Measurements from ENCODE around the gene DBH.
"Not testable (repeated sequence)": the region's sequence is repeated elsewhere in the genome, so short reads cannot be mapped to it uniquely, and the experiment has no call there.

DBH gene

GRCh38 chr9:133669182-133669801, 33.1 kb downstream of the DBH start:
- DNase-seq, result no peak

GRCh38 chr9:133670466-133670865, 34.3 kb downstream of the DBH start:
- no peak for DNase-seq

- no peak for DNase-seq
These were observed 35.2 kb downstream of the DBH start for GRCh38 chr9:133671371-133671770.

- no peak for DNase-seq
These were observed 36.5 kb downstream of the DBH start for GRCh38 chr9:133672503-133673257.

- no peak for DNase-seq
These were observed 37.1 kb downstream of the DBH start for GRCh38 chr9:133673258-133673655.

GRCh38 chr9:133674091-133674490, 37.9 kb downstream of the DBH start:
- no peak for DNase-seq

GRCh38 chr9:133675796-133676195, 39.6 kb downstream of the DBH start:
- DNase-seq, result not testable (repeated sequence)

GRCh38 chr9:133676450-133676849, 40.3 kb downstream of the DBH start:
- no peak for DNase-seq

GRCh38 chr9:133677126-133678010, 41.2 kb downstream of the DBH start:
- DNase-seq, result peak; percentile 46

GRCh38 chr9:133679056-133679455, 42.9 kb downstream of the DBH start:
- DNase-seq, result no peak

- DNase-seq, result no peak
These were observed 43.4 kb downstream of the DBH start for GRCh38 chr9:133679466-133680061.

- DNase-seq, result no peak
These were observed 44.2 kb downstream of the DBH start for GRCh38 chr9:133680250-133680975.

- DNase-seq, result no peak
These were observed 45.0 kb downstream of the DBH start for GRCh38 chr9:133680976-133681657.

GRCh38 chr9:133681658-133682306, 45.6 kb downstream of the DBH start:
- DNase-seq, result no peak

GRCh38 chr9:133682818-133683585, 46.8 kb downstream of the DBH start:
- DNase-seq, result no peak

GRCh38 chr9:133683586-133684120, 47.5 kb downstream of the DBH start:
- DNase-seq, result peak; percentile 36

- DNase-seq, result no peak
These were observed 48.2 kb downstream of the DBH start for GRCh38 chr9:133684121-133684935.

GRCh38 chr9:133684936-133685361, 48.8 kb downstream of the DBH start:
- no peak for DNase-seq

Measured in activated CD4-positive, alpha-beta T cell treated with anti-CD3 and anti-CD28 coated beads, Interleukin-2, Interleukin-6, amounts not matched to agents 100 ng/mL and 50 ng/mL, durations not matched to agents 16 hours and 8 hours (primary cell).